ENCODE results near the gene GLOD4.
"Not testable (repeated sequence)": the region's sequence is repeated elsewhere in the genome, so short reads cannot be mapped to it uniquely, and the experiment has no call there.

Gene GLOD4, protein sequence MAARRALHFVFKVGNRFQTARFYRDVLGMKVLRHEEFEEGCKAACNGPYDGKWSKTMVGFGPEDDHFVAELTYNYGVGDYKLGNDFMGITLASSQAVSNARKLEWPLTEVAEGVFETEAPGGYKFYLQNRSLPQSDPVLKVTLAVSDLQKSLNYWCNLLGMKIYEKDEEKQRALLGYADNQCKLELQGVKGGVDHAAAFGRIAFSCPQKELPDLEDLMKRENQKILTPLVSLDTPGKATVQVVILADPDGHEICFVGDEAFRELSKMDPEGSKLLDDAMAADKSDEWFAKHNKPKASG

DNA sequence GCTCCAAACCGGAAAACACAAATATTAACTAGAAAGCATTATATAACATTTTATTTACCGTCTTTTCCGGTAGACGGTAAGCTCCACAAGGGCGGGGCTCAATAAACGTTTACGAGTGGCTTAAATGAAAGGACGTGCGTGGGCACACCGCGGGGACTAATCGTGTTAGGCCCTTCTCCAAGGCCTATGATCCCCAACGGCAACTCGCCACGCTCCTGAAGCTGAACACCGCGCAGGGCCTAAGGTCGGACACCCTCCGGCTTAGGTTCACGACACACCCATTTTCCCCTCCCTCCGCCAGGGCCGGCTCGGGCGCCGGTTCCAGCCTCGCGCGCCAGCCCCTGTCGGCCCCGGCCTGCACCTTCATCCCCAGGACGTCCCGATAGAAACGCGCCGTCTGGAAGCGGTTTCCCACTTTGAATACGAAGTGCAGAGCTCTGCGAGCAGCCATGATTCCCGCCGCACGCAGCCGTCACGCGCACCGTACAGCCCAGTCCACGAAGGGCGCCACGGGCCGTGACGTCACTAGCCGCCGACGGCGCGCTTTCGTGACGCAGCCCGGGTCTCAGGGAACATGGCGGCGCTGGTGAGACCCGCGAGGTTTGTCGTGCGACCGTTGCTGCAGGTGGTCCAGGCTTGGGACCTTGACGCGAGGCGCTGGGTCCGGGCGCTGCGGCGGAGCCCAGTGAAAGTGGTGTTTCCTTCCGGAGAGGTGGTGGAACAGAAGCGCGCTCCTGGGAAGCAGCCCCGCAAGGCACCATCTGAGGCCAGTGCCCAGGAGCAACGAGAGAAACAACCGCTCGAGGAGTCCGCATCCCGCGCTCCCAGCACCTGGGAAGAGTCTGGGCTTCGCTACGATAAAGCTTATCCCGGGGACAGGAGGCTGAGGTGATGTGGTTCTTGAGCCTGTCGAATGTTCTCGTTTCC lies at the start of gene GLOD4, which contains the start of gene MRM3:
TSS of gene GLOD4 (minus strand) at position 476 of the 927 bp plus-strand sequence. CDS start at position 451, 25 bp downstream.
TSS of gene MRM3 (plus strand) at position 549 of the 927 bp plus-strand sequence. CDS start at position 575, 26 bp downstream.
- in situ Hi-C loops (cut with MboI; ENCODE audit: low sequenced_read_pairs): no loop called here

DNA sequence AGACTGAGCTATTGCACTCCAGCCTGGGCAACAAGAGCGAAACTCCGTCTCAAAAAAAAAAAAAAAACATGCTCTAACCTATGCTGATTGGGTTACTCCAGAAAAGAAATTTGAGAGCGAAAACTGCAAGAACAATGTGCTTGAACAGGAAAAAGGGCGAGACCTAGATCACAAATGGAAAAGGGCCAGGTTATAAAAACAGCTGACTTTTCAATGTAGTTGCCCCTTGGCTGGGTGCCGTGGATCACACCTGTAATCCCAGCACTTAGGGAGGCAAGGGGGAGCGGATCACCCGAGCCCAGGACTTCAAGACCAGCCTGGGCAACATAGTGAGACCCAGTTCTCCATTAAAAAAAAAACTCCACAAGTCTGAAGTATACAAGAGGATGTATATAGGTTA lies 48.9 kb upstream of the GLOD4 start:
- in situ Hi-C loops (cut with MboI; ENCODE audit: low sequenced_read_pairs): no loop called here

DNA sequence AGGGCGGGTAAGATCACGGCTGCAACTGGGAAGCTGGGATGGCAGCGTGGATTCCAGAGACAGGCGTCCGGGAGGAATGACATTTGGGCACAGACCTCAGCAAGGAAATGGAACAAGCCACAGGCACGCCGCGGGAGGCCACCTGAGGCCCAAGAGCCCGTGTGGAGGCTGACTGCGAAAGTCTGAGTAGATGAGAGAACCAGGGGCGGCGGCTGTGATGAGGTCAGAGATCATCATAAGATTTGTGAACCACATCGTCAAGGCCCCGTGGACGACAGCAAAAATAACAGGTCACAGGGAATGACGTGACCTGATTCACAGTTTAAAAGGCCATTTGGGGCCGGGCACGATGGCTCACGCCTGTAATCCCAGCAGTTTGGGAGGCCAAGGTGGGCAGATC lies 48.3 kb upstream of the GLOD4 start:
- in situ Hi-C loops (cut with MboI; ENCODE audit: low sequenced_read_pairs): no loop called here

DNA sequence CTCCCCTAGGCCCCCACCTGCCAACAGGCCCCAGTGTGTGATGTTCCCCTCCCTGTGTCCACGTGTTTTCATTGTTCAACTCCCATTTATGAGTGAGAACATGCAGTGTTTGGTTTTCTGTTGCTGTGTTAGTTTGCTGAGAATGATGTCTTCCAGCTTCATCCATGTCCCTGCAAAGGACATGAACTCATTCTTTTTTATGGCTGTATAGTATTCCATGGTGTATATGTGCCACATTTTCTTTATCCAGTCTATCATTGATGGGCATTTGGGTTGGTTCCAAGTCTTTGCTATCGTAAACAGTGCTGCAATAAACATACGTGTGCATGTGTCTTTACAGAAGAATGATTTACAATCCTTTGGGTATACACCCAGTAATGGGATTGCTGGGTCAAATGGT lies 47.5 kb upstream of the GLOD4 start:
- in situ Hi-C loops (cut with MboI; ENCODE audit: low sequenced_read_pairs): not testable (repeated sequence)

DNA sequence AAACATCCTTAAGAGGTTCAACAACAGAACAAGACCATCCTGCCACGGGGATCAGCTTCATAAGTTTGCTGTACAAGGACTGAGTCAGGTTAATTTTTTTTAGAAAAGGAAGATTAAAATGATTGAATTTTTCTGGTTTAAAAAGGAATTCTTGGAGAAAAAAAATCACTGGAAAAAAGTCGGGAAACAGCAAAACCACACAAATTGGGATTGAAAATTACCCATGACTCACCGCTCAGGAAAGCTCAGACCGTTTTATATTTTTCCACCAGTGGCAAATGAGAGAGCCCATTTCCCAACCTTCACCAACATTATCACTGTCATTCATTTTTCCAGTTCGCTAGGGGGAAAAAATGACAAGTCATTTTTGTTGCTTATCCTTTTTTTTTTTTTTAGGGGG lies 46.7 kb upstream of the GLOD4 start:
- in situ Hi-C loops (cut with MboI; ENCODE audit: low sequenced_read_pairs): no loop called here

DNA sequence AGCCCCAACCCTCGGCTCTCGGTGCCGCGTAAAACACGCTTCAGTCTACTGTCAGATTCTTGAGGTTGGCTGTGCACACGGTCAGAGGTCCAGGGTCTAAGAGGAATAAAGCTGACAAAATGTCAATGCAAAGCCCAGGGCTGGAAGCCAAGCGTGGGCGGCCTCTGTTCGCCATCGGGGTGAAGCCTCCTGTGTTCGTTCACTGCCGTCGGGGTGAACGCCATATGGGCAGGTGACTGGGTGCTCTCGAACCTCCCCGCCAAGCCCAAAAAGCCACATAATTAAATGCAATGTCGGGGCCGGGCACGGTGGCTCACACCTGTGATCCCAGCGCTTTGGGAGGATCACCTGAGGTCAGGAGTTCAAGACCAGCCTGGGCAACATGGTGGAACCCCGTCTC lies 44.7 kb upstream of the GLOD4 start:
- in situ Hi-C loops (cut with MboI; ENCODE audit: low sequenced_read_pairs): no loop called here

DNA sequence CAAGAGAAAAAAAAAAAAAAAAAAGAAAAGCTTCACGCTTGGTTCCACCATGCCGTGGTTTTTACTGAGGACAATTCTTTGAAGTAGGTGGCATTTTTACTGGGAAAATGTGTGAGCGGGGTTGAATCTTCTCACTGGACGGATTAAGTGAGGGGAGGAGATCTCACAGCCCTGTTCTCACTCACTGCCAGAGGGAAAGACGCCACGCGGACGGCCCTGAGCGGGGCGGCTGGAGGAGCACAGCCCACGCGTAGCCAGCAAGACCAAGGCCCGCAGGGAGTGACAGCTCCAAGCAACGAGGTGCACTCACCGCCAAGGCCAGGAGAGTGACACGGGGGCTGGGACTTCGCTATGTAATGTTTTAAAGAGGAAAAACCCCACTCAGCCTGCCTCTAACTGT lies 43.1 kb upstream of the GLOD4 start:
- in situ Hi-C loops (cut with MboI; ENCODE audit: low sequenced_read_pairs): no loop called here

DNA sequence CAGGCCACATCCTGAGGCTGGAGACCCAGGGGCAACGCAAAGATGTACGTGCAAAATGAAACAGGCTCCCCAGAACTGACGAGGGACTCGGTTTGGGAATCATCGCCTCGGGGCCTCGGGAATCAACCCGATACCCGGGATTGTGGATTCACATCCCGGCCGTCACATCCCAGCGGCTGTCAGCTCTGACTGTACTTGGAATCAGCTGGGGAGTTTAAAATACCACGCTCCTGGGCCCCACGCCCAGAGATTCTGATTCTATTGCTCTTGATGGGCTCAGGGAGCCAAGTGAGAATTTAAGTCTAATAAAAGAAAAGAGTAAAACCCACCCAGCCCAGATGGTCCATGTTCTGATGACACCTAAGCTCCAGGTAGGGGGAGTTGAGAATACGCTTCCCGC lies 42.3 kb upstream of the GLOD4 start:
- in situ Hi-C loops (cut with MboI; ENCODE audit: low sequenced_read_pairs): no loop called here

DNA sequence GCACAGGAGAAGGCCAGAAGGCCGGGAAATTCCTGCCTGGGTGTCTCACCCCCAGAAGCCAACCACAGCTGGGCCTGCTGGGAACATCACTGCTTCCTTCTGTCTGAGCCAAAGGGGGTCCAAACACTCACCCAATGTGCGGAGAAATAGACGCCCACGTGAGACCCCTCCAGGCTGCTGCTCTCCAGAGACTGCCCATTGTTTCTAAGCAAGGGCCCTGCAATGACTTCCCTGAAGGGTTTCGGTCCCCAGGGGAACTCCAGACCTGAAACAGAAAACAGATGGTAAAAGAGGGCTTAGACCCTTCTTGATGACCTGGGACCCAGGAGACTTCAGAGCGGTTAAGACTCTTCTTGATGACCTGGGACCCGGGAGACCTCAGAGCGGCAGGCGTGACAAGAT lies 41.4 kb upstream of the GLOD4 start:
- in situ Hi-C loops (cut with MboI; ENCODE audit: low sequenced_read_pairs): no loop called here

DNA sequence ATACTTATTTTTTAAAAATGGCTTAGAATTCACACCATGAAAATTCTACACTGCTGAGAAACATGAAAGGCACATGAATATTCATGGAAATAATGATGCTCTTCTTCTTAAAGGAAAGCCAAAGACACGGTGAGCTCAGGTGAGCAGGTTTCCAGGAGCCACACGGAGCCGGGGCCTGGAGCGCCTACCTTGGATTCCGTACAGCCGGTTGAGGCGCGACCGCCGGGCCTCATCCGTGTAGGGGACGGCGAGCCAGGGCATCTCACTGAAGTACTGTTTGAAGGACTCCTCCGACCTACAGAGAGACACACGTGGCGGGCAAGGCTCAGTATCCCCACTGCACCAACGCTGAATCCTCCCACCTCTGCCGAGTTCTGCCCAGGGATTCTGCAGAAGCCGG lies 37.2 kb upstream of the GLOD4 start:
- in situ Hi-C loops (cut with MboI; ENCODE audit: low sequenced_read_pairs): no loop called here

DNA sequence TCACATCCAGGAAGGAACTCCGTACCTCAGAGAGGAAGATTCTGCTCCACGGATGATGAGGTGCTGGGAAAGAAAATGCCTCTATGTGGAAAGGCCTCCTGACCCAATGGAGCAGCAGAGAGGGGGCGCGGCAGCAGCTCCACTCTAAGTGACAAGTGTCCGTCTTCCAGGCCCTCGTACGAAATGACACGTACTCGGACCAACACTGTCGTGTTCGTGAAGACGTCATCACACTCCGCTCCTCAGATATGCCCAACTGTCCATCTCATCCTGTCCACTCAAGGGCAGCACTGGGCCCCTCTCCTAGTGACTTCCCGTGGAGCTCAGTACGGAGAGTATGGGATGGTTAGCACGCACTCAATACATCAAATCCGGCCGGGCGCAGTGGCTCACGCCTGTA lies 32.3 kb upstream of the GLOD4 start:
- in situ Hi-C loops (cut with MboI; ENCODE audit: low sequenced_read_pairs): no loop called here

DNA sequence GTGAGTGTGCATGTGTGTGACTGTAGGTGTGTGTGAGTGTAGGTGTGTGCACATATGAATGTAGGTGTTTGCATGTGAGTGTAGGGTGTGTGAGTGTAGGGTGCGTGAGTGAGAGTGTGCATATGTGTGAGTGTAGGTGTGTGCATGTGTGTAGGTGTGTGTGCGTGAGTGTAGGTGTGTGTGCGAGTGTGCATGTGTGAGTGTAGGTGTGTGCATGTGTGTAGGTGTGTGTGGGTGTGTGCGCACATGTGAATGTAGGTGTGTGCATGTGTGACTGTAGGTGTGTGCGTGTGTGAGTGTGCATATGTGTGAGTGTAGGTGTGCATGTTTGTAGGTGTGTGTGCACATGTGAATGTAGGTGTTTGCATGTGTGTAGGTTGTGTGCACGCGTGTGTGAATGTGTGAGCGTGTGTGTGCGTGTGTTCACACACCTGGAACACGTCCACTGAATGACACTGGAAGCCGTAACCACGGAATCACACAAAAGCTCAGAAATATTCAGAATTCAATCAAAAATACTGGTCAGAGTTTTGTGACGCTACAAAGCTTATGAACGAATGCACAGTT lies 30.6 kb upstream of the GLOD4 start:
- in situ Hi-C loops (cut with MboI; ENCODE audit: low sequenced_read_pairs): no loop called here

DNA sequence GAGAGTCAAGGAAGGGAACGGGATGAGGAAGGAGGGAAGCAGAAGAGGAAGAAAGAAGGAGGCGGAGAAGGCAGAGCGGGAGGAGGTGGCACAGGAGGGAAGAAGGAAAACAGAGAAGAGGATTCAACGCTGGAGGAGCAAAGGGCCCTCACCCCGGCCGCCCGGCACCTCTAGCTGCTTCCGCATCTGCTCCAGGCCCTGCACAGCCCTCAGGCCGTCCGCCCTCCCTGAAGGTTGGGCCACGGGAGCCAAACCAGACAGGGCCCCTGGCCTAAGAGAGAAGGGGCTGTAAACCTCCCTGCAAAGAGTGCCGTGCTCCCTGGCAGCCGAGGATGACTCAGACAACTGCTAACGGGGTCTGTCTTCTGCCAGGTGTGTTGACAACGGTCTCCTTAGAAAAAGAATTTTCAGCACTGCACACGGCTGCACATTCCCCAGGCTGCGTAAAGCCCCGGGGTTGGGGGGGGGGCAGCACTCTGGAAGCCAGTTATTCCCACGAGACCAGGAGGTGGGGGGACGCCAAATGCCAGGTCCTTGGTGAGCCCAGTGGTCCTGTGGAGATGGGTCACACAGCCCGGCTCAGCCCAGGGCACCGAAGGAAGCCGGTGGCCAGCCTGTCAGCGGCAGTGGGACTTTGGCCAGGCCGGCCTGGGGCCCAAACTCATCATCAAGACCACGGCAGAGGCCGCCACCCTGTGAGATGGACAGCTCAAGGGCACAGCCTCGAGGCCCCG lies 29.1 kb upstream of the GLOD4 start:
- in situ Hi-C loops (cut with MboI; ENCODE audit: low sequenced_read_pairs): no loop called here

DNA sequence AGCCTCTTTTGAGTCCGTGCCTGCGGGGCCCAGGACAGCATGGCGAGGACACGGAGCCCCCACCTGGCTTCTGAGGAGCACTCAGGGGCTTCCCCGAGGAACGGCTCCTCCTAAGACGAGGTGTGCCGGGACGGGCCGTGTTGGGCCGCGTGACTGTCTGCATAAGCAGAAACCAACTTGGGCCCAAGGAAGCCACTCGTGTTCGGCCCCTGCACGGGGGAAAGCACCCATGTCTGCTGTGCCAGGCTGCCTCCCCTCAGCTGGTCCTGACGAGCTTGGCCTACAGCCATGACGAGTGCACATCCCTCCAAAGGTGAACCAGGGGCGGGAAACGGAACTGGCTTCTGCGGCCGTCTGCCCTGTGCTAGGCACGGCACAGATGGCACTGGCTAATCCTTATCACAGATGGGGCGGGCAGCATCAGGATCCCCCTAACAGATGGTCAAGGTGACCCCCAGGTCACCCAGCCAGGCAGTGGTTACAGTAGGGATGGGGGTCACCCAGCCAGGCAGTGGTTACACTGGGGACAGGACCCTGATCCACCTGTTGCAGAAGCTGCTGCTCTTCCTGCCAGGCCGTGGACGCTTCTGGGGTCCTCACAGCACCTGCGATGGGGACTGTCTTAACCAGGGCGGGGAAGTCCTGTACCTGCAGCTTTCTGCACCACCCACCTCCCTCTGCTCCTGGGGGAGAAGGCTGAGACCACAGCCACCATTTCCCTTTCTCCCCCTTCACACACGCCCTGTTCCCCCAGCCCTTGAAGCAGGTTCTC lies 25.6 kb upstream of the GLOD4 start:
- in situ Hi-C loops (cut with MboI; ENCODE audit: low sequenced_read_pairs): no loop called here

DNA sequence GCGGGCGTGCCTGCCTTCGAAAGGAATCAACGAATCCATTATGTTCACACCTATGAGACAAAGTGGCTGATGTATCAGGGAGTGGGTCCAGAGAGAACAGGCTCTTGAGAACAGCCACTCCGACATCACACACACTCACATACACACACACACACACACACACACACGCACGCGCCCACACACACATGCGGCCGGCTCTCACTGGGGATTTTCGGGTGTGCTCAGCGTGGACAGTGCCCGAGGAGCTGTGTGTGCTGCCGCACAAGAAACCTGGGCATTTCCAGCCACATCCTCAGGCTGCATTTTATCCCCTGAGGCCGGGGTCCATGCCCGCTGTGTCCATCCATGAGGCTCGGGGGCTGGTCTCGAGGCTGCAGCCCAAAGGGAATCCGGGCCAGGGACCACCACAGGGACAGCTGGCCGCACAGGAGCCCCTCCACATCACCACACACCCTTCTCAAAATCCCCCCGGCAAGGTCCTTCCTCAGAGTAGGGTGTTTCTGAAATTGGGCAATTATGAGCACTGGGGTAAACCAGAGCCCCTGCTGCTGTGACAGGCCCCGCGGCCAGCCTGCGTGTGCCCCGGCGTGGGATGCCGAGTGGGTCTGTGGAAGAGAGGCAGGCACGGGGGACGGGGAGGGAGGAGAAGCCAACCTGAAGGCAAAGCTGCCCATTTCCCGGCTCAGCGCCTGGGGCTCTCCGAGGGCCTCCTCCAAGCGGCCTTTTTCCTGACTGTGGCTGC lies 24.9 kb upstream of the GLOD4 start:
- in situ Hi-C loops (cut with MboI; ENCODE audit: low sequenced_read_pairs): no loop called here

DNA sequence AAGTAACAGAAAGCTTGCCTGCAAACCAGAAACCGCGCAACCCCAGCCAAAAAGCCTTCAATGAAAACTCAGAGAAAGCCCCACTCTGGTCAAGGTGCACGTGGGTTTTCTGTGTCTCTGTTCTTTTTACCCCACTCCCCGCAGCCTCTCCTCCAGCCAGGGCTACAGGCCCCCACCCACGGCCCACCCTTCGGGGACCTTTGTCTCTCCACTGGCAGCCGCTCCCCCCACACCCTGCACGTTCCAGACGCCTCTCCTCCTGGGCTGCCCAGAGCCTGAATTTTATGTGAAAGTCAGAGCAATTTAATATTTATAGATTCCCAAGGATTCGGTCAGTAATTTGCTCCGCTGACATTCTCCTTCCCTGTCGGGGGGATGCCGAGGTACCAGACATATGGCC lies 24.3 kb upstream of the GLOD4 start:
- in situ Hi-C loops (cut with MboI; ENCODE audit: low sequenced_read_pairs): no loop called here

DNA sequence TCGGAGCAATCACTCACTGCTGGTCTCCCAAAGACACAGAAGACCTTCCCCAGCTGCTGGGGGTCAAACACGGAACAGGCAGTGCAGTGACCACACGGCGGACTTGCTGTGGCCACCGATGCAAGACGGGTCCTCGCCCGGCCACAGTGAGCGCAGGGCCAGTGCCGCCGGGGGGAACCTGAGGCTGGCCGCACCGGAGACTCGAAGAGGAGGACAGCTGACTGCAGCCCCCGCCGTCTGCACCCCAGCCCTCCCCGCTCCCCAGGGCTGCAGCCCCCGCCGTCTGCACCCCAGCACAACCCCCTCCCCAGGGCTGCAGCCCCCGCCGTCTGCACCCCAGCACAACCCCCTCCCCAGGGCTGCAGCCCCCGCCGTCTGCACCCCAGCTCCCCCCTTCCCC lies 23.8 kb upstream of the GLOD4 start:
- in situ Hi-C loops (cut with MboI; ENCODE audit: low sequenced_read_pairs): not testable (repeated sequence)

DNA sequence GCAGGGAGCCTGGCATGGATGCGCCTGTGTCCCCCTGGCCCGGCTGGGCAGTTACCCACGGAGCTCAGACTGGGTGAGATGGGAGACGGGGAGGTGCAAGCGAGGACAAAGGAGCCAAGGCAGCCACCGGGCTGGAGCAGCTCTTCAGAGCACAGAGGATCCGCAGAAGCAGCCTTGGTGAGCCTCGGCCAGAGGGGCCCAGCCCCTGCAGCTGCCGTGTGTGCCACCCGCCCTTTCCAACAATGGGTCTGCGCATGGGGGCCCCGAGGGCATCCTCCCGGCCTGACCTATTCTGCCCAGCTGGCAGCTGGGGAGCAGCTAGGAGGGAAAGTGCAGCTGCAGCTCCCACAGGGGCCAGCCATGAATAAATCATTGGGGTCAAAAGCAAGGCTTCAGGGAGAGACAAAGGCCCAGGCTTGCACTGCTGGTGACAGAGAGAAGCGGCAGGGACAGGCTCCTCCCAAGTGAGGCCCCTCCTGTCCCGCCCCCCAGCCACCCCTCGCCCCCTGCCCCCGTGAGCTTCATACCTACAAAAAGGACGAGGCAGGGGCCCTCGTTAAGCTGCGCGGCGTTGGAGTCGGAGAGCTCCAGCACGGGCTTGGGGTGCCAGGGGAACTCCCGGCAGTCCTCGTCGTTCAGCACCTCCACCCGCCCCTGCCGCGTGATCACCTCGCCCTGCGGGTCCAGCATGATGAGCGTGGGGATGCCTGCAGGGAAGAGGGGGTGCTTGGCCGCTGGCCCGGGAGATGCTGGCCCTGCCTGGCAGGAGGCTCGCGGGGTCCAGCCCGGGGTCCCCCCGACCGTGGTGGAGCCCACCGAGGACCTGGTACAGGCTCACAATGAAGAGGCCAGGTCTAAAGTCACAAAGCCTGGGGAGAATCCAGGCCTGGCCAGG lies 22.7 kb upstream of the GLOD4 start:
- in situ Hi-C loops (cut with MboI; ENCODE audit: low sequenced_read_pairs): no loop called here

All from HL-60/S4 (cell line).